Subcutaneous adipose tissue (tissue), 4 donors: ENCODE data around the gene KHK. TPM values are rescaled to one million over a fixed set of nuclear protein-coding genes. Genes with fewer than 3 reads are reported as not detected.

ENCODE experiments used
- total RNA-seq, 4 donors: library from RNA; depleted of rRNA; stranded (reverse); fragments of >200 nt; gene quantifications; one replicate each; pipeline ENCODE4 v1.1.0, GENCODE V29; 2016
- TF ChIP-seq, protein P1 (sequence below): fragments of 450-650 bp; IDR thresholded peaks from one replicate; pipeline ENCODE4 v1.5.1; 2016; ENCODE audit warnings: low read depth, mild to moderate bottlenecking, control low read depth, antibody characterized with exemption, moderate library complexity

Gene KHK
- total RNA-seq, 4 donors from 2014 or later = 1.1 to 2.9 (median 1.4) TPM

DNA sequence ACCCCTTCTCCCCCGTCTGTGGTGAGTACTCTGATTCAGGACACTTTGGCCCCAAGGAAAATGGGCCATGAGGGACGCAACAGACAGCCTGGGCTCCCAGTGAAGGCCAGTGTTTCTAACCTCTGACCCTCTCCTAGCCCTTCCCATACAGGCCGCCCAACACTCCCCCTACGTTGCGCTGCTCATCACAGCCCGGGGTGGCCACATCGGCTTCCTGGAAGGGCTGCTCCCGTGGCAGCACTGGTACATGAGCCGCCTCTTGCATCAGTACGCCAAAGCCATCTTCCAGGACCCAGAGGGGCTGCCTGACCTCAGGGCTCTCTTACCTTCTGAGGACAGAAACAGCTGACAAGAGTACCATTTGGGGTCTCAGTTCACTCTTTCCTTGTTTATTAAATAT, 43.8 kb downstream of the KHK start:
- TF ChIP-seq, protein P1, sequence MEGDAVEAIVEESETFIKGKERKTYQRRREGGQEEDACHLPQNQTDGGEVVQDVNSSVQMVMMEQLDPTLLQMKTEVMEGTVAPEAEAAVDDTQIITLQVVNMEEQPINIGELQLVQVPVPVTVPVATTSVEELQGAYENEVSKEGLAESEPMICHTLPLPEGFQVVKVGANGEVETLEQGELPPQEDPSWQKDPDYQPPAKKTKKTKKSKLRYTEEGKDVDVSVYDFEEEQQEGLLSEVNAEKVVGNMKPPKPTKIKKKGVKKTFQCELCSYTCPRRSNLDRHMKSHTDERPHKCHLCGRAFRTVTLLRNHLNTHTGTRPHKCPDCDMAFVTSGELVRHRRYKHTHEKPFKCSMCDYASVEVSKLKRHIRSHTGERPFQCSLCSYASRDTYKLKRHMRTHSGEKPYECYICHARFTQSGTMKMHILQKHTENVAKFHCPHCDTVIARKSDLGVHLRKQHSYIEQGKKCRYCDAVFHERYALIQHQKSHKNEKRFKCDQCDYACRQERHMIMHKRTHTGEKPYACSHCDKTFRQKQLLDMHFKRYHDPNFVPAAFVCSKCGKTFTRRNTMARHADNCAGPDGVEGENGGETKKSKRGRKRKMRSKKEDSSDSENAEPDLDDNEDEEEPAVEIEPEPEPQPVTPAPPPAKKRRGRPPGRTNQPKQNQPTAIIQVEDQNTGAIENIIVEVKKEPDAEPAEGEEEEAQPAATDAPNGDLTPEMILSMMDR = no peak

GRCh38 chr2:27131429-27131828, 44.9 kb downstream of the KHK start:
- TF ChIP-seq, protein P1 = no peak

DNA sequence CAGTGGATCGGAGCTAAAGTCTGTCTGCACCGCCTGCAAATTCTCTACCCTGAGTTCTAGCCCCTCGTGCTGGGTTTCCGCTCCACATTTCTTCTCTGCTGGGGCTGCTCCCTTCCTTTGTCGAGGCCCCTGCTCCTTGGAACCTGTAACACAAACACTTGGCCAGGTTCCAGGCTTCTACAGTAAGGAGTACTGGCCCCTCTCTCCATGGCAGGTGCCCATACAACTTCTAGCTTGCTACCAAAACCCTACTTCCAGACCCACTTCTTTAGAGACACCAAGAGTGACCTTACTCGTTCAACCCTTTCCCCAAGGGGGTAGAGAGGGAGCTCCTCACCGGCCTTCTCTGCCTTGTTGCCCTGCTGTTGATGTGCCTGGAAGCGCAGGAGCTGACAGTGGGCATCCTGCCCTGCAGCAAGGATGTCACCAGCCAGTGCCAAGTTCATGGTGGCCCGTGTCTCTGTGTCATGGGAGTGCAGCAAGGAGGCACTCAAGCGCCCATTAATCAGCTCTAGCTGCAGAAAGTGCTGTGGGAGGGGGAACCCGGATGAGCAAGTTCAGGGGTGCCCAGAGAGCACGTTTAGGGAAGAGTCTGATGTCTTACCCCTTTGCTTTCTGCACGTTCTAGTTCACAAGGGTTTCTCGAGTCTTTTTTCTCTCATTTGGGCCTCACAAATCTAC, 46.8 kb downstream of the KHK start:
- TF ChIP-seq, protein P1 = no peak

- TF ChIP-seq, protein P1 = no peak
Measured at GRCh38 chr2:27133905-27134780, 47.6 kb downstream of the KHK start, which contains the start of gene PREB. PREB (minus strand) TSS chr2:27134636; CDS start chr2:27134421, 215 bp downstream.

DNA sequence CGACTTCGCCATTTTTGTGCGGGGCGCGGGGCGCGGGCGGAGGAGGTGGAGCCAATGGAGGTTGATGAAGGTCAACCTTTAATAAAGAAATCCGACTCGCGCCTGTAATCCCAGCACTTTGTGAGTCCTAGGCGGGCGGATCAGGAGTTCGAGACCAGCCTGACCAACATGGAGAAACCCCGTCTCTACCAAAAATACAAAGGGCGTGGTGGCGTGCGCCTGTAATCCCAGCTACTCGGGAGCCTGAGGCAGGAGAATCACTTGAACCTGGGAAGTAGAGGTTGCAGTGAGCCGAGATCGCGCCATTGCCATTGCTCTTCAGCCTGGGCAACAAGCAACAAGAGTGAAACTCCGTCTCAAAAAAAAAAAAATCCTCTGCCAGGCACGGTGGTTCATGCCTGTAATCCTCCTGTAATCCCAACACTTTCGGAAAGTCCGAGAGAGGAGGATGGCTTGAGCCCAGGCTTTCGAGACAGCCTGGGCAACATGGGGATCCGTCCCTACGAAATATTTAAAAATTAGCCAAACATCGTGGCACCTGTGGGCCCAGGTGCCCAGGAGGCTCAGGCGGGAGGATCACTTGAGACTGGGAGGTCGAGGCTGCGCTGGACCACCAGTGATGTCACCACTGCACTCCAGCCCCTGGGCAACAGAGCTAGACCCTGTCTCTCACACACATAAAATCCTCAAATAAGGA, 48.4 kb downstream of the KHK start:
- TF ChIP-seq, protein P1 = no peak

DNA sequence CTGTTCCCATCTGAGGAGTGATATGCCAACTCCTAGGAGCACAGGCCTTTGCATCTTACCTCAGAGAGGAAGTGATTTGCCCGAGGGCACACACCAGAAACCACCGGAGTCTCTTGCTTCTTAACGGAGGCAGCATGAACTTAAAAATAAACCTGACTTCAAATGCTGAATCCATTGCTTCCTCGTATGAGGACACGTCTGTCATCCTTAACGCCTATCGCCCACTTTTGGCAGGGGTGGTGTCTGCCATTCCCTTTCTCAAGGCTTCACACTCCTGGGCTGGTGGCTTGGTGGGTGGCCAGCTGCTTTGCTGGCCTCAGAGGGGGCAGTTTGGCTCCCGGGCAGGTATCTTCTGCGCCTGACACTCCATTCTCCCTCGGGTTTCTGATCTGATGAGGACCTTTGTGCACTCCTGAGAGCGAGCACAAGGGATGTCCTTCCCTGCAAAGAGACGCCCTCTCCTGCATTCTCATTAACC, 48.9 kb downstream of the KHK start:
- TF ChIP-seq, protein P1 = no peak
